GM20000 (cell line): ENCODE results near the gene ROBO1.

Source experiments
- DNase-seq: peaks from one replicate; pipeline ENCODE4 v3.0.0; 2012; ENCODE audit warnings: low spot score
- TF ChIP-seq, protein P1 (sequence below): IDR thresholded peaks from 2 replicates; pipeline ENCODE4 v1.5.1; 2012; ENCODE audit warnings: mild to moderate bottlenecking, control low read depth; ENCODE audit errors: extremely low read depth, missing control alignments

Gene ROBO1

DNA sequence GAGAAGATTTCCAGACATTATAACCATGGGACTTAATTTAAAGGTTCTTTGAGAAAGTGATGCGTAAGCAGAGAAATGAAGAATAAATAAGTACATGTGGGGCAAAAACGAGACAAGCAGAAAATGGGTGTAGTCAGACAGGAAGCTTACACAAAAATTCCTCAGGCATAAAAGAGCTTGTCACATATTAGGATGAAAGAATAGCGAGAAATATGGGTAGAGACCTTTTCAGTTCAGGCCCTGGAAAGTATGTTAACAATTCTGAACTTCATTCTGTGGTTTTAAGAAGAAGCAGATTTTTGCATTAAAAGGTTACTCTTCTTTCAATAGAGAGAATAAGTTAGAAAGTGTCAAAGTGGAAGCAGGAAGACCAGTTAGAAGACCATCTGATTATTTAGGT, 352.4 kb downstream of the ROBO1 start:
- TF ChIP-seq, protein P1, sequence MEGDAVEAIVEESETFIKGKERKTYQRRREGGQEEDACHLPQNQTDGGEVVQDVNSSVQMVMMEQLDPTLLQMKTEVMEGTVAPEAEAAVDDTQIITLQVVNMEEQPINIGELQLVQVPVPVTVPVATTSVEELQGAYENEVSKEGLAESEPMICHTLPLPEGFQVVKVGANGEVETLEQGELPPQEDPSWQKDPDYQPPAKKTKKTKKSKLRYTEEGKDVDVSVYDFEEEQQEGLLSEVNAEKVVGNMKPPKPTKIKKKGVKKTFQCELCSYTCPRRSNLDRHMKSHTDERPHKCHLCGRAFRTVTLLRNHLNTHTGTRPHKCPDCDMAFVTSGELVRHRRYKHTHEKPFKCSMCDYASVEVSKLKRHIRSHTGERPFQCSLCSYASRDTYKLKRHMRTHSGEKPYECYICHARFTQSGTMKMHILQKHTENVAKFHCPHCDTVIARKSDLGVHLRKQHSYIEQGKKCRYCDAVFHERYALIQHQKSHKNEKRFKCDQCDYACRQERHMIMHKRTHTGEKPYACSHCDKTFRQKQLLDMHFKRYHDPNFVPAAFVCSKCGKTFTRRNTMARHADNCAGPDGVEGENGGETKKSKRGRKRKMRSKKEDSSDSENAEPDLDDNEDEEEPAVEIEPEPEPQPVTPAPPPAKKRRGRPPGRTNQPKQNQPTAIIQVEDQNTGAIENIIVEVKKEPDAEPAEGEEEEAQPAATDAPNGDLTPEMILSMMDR = no peak

DNA sequence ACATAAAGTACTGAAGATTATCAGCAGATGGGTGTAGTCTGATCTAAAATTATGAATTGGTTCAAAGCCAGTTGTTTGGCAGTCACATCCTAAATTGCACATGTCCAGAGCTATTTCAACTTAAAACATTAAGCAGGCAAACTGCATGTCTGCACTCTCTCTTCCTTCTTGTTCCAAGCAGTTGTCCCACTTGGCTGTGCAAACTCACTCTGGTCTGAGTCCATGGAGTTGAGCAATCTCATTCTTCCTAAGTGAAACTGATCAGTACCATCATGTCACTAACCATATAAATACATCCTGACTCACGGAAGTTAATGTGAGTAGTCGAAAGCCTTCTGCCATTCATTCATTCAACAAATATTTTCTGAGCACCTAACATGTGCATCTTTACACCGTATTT, 353.0 kb downstream of the ROBO1 start:
- DNase-seq = no peak
- TF ChIP-seq, protein P1 = no peak

More for the DNA sequence above, 352.4 kb downstream of the ROBO1 start:
- no peak for DNase-seq

DNA sequence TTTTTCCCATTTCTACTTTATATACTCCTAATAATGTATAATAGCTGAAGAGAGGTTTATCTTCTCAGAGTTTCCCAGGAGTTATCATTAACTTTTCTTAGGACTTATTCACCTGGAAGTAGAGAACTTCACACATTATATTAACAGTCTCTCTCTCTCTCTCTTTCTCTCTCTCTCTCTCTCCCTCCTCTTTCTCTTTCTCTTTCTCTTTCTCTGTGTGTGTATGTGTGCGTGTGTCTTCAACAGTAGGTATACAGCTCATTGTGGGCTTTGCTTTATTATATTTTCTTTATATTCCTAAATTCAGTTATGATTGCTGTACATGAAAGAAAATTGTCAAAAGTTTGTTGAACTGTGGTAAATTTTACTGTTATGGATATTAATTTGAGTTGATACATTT, 353.8 kb downstream of the ROBO1 start:
- TF ChIP-seq, protein P1 = no peak
- DNase-seq = no peak

DNA sequence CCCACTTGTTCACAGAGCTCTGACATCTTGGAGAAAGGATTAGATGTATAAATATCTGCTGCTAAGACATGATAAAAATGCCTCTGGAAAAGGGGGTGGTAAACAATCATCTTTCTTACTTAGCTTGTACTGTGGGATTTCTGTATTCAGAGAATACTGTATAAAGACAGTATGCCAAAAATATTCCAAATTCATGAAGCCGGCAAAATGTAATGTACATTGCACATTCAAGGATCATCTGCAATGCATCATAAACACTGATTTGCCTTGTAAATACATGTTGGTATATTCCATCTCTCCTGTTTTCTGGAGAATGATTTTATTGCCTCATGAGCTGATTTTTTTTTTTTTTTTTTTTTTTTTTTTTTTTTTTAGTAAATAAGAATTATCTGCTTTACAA, 355.3 kb downstream of the ROBO1 start:
- TF ChIP-seq, protein P1 = no peak
- DNase-seq = no peak

DNA sequence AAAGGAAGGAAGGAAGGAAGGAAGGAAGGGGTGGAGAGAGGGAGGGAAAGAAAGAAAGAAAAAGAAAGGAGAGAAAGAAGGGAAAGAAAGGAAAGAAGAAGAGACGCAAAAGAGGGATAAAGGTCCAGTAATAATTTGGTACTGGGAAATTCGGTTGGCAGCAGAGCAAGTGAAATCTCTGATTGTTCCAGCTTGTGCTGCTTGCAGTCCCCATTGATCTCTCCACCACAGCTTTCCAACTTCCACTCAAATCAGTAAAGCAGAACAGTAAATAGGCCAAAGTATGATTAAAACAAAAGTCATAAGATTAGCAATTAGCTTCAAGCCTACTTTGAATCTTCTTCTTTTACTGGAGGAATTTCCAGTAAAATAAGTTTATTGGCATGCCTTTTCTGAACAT, 357.2 kb downstream of the ROBO1 start:
- TF ChIP-seq, protein P1 = no peak
- DNase-seq = no peak

DNA sequence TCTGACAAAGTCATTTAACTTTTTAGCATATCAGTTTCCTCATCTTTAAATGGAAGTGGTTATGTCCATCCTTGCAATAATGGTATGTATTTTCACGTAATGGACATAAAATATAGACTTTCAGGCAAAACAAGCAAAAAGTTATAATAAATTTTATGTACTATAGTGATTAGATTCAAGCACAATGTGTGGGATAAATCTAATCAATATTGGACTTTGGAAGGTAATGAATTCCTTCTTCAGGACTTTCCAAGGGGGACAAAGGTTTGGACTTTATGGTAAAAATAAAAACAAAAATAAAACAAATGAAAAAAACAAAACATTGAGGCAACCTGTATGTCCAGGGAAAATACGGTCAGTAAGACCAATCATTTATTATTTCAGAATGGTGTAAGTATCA, 357.7 kb downstream of the ROBO1 start:
- TF ChIP-seq, protein P1 = no peak
- no peak for DNase-seq

DNA sequence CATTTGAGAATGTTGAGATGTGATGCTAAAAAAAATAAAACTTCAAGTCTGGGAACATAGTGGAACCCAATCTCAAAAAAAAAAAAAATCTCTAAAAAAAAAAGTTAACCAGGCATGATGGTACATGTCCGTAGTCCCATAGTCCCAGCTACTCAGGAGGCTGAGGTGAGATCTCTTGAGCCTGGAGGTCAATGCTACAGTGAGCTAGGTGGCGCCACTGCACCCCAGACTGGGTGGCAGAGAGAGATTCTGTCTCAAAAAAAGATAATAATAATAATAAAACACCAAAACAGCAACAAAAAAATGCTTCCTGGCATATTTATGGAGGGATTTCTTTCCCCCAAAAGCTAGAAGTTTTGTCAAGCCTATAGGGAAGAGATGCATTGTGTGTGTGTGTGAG, 361.6 kb downstream of the ROBO1 start:
- no peak for DNase-seq
- TF ChIP-seq, protein P1 = no peak
